ENCODE data around the gene HIP1R. TPM values are rescaled to one million over a fixed set of nuclear protein-coding genes. Genes with fewer than 3 reads are reported as not detected.
A peak's percentile ranks its signal among the peaks of the same experiment; 100 is the strongest.

Gene HIP1R
- total and polyA plus RNA-seq, 10 donors = 40.3 to 65.9 (median 49.0) TPM

- Histone ChIP-seq H3K36me3 (peaks cover 0 to 93% (median 37%) of the 10 kb centered on the region in 6 donors), H3K27me3 (replicated peaks in 1 of 7) (no peaks in the 10 kb centered on the region), H3K4me3 (no peak overlapping the region), H3K4me1 (peaks cover 16 to 35% (median 28%) of the 10 kb centered on the region in 6 donors), H3K27ac (no peak overlapping the region), H3K9me3 (no peaks in the 10 kb centered on the region)
- intact Hi-C loops (cut with DNase I; ENCODE audit: low total_unique reads) = loop anchor here (10.0 kb wide), 1 partner anchor 377 kb away; the partner anchor contains the start of genes MPHOSPH9 and MTRFR
- DNase-seq = peak; percentile 72
- 88 to 95% (median 93%) methylated on average over 4 to 14 of the region's 14 CpGs for WGBS, 5 donors
- peak in 2 of 3 donors; percentile 21 to 56 for TF ChIP-seq POLR2AphosphoS5 (IDR thresholded peaks at IDR 0.05)
- TF ChIP-seq CTCF (IDR thresholded peaks at IDR 0.05 in 8 of 11, conservative IDR thresholded peaks at IDR 0.05 in 3 of 11) = no peak
Observed at GRCh38 chr12:122858171-122858570, 22.9 kb downstream of the HIP1R start.

GRCh38 chr12:122858591-122859302, 23.5 kb downstream of the HIP1R start:
- H3K27me3 ChIP-seq (replicated peaks in 1 of 7) = no peaks in the 10 kb centered on the region
- WGBS, 5 donors = 89 to 95% (median 92%) methylated on average over 17 to 22 of the region's 22 CpGs
- peaks cover 0 to 96% (median 37%) of the 10 kb centered on the region in 6 donors for H3K36me3 ChIP-seq
- H3K9me3 ChIP-seq = no peaks in the 10 kb centered on the region
- DNase-seq = no peak
- no peak overlapping the region for H3K27ac ChIP-seq
- intact Hi-C loops (cut with DNase I; ENCODE audit: low total_unique reads) = loop anchor here (10.0 kb wide), 1 partner anchor 376 kb away; the partner anchor contains the start of genes MPHOSPH9 and MTRFR
- peaks cover 16 to 41% (median 34%) of the 10 kb centered on the region in 6 donors for H3K4me1 ChIP-seq
- TF ChIP-seq POLR2AphosphoS5 (IDR thresholded peaks at IDR 0.05) (peak in 1 of 3 donors; percentile 23), CTCF (IDR thresholded peaks at IDR 0.05 in 8 of 11, conservative IDR thresholded peaks at IDR 0.05 in 3 of 11) (no peak)
- H3K4me3 ChIP-seq = no peak overlapping the region

- Histone ChIP-seq H3K4me1 (peaks cover 16 to 47% (median 34%) of the 10 kb centered on the region in 6 donors), H3K27ac (peak overlapping the region in 1 of 8 donors; percentile 74), H3K27me3 (replicated peaks in 1 of 7) (no peaks in the 10 kb centered on the region), H3K4me3 (no peak overlapping the region), H3K9me3 (no peaks in the 10 kb centered on the region), H3K36me3 (peaks cover 0 to 95% (median 38%) of the 10 kb centered on the region in 6 donors)
- TF ChIP-seq POLR2AphosphoS5 (IDR thresholded peaks at IDR 0.05) = peak in 1 of 3 donors; percentile 17
- no peak for TF ChIP-seq CTCF (IDR thresholded peaks at IDR 0.05 in 8 of 11, conservative IDR thresholded peaks at IDR 0.05 in 3 of 11)
- intact Hi-C loops (cut with DNase I; ENCODE audit: low total_unique reads) = loop anchor here (2.0 to 10.0 kb wide), 2 partner anchors 93 to 375 kb away; partner anchors contain the start of genes MPHOSPH9 and MTRFR
- 73 to 89% (median 85%) methylated on average over 24 to 26 of the region's 26 CpGs for WGBS, 5 donors
- no peak for DNase-seq
Observed at GRCh38 chr12:122859303-122860039, 24.2 kb downstream of the HIP1R start.
